ENCODE data around the gene MIB1. TPM values are rescaled to one million over a fixed set of nuclear protein-coding genes. Genes with fewer than 3 reads are reported as not detected.

Gene MIB1
- total RNA-seq, 2 donors from 2014 or later: 13.8 to 18.7 TPM

DNA sequence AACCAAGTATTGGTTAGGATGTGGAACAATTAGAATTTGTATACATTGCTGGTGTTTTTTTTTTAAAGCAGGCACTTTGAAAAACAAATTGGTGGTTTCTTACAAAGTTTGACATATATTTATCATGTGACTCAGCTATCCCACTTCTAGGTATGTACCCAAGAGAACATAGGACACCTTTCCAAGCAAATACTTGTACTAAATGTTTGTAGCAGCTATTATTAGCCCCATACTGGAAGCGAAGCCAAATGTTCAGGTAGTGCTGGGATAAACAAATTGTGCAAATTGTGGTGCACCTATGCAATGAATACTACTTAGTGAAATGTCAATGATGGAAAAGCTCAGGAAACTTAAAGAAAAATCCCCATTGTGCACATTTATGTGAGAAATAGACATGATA lies 101.0 kb downstream of the MIB1 start:
- intact Hi-C loops (cut with DNase I): no loop called here
- Histone ChIP-seq H3K27ac (no peak overlapping the region), H3K4me3 (no peak overlapping the region), H3K36me3 (replicated peaks in 1 of 2; ENCODE audit: insufficient read depth in 1 of 2, low read depth in 2 of 2) (peaks cover 4 to 15% of the 10 kb centered on the region in 2 donors), H3K27me3 (no peaks in the 10 kb centered on the region), H3K9me3 (no peaks in the 10 kb centered on the region), H3K4me1 (no peaks in the 10 kb centered on the region)
- TF ChIP-seq, protein P1, sequence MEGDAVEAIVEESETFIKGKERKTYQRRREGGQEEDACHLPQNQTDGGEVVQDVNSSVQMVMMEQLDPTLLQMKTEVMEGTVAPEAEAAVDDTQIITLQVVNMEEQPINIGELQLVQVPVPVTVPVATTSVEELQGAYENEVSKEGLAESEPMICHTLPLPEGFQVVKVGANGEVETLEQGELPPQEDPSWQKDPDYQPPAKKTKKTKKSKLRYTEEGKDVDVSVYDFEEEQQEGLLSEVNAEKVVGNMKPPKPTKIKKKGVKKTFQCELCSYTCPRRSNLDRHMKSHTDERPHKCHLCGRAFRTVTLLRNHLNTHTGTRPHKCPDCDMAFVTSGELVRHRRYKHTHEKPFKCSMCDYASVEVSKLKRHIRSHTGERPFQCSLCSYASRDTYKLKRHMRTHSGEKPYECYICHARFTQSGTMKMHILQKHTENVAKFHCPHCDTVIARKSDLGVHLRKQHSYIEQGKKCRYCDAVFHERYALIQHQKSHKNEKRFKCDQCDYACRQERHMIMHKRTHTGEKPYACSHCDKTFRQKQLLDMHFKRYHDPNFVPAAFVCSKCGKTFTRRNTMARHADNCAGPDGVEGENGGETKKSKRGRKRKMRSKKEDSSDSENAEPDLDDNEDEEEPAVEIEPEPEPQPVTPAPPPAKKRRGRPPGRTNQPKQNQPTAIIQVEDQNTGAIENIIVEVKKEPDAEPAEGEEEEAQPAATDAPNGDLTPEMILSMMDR (IDR thresholded peaks at IDR 0.05): no peak
- TF ChIP-seq POLR2A (IDR thresholded peaks at IDR 0.05): no peak
- 91 to 93% methylated on average over 1 of the region's 1 CpG for WGBS, 2 donors
- DNase-seq (no peak), ATAC-seq (no peak)

DNA sequence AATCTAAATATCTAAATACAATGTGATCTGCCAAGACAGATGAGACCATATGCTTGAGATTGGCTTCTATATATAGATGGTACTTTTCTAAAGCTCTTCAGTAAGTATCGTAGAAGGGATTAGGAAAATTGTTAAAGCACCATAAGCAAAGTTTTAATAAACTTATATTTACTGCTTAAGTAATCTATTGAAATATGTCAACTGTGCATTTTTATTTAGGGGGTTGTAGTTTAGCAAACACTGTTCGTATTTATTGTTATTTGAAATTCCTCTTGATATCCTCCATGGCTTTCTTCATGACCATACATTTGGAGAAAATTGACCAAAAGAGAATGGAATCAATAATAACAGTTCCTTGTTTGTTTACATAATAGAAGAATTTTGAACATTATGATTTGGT lies 102.7 kb downstream of the MIB1 start:
- H3K4me1 ChIP-seq: no peaks in the 10 kb centered on the region
- ATAC-seq (no peak), DNase-seq (no peak)
- WGBS, 2 donors: 92 to 95% methylated on average over 2 of the region's 2 CpGs
- TF ChIP-seq POLR2A (IDR thresholded peaks at IDR 0.05): no peak
- TF ChIP-seq, protein P1 (IDR thresholded peaks at IDR 0.05): no peak
- intact Hi-C loops (cut with DNase I): no loop called here
- H3K36me3 ChIP-seq (replicated peaks in 1 of 2; ENCODE audit: insufficient read depth in 1 of 2, low read depth in 2 of 2): peaks cover 4 to 18% of the 10 kb centered on the region in 2 donors
- H3K4me3 ChIP-seq: no peak overlapping the region
- no peak overlapping the region for H3K27ac ChIP-seq
- no peaks in the 10 kb centered on the region for H3K27me3 ChIP-seq
- H3K9me3 ChIP-seq: no peaks in the 10 kb centered on the region

DNA sequence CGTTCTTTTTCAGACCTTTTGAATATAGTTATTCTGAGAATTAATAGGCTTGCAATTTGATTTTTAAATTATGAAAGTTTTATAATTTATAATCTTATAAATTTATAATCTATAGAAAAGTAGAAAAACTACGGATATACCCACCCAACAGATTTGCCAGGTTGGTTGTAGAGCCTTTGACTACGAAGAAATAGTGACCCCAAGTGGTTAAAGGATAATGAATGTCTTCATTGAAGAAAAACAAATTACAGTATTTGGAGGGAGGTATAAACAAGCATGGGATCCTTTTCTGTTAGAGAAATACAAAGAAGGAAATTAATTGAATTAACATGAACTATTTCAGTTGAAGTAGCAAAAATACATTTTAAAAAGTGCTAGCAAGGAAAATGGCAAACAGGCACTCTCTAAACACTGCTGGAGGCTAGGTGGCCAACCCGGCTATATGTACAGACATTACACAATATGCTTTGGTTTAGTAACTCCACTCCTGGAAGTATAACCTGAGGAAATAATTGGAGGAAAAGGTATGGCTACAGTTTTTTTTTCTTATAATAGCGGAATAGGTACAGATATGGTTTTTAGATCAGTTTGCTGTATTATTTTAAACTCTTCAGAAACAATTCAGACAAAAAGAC lies 110.9 kb downstream of the MIB1 start:
- no peaks in the 10 kb centered on the region for H3K27me3 ChIP-seq
- ATAC-seq: no peak
- no peak overlapping the region for H3K27ac ChIP-seq
- DNase-seq: no peak
- 67 to 74% methylated on average over 5 of the region's 5 CpGs for WGBS, 2 donors
- intact Hi-C loops (cut with DNase I): no loop called here
- TF ChIP-seq POLR2A (IDR thresholded peaks at IDR 0.05): no peak
- TF ChIP-seq, protein P1 (IDR thresholded peaks at IDR 0.05): peak in 4 of 7 experiments; percentile 6 to 37 (median 22)
- H3K9me3 ChIP-seq: no peaks in the 10 kb centered on the region
- no peak overlapping the region for H3K4me3 ChIP-seq
- H3K36me3 ChIP-seq (replicated peaks in 1 of 2; ENCODE audit: insufficient read depth in 1 of 2, low read depth in 2 of 2): peaks cover 0 to 6% of the 10 kb centered on the region in 2 donors
- no peaks in the 10 kb centered on the region for H3K4me1 ChIP-seq

DNA sequence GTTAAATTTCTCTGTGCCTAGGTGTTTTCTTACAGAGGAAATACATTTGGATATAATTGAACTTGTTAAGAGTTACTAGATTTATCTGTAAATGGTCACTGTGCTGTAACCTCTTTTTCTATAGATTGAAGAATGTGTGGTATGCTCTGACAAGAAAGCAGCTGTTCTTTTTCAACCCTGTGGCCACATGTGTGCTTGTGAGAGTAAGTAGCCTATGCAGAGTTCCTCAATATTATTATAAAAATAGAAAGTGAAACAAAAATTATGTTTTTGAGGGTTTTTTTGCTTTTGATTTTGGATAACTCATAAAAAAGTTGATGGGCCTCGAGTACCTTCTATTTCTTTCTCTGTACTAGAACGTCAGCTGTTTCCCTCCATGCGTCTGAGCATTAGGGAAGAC lies 112.4 kb downstream of the MIB1 start:
- Histone ChIP-seq H3K27ac (no peak overlapping the region), H3K4me3 (no peak overlapping the region), H3K9me3 (no peaks in the 10 kb centered on the region), H3K4me1 (no peaks in the 10 kb centered on the region), H3K27me3 (no peaks in the 10 kb centered on the region), H3K36me3 (replicated peaks in 1 of 2; ENCODE audit: insufficient read depth in 1 of 2, low read depth in 2 of 2) (peaks cover 1 to 3% of the 10 kb centered on the region in 2 donors)
- WGBS, 2 donors: 59 to 85% methylated on average over 3 of the region's 3 CpGs
- TF ChIP-seq POLR2A (IDR thresholded peaks at IDR 0.05): no peak
- TF ChIP-seq, protein P1 (IDR thresholded peaks at IDR 0.05): no peak
- DNase-seq: no peak
- intact Hi-C loops (cut with DNase I): no loop called here
- ATAC-seq: no peak

Measured in body of pancreas (tissue), 4 donors.